Measurements from ENCODE around the gene BCL10. TPM values are rescaled to one million over a fixed set of nuclear protein-coding genes. Genes with fewer than 3 reads are reported as not detected.

The BCL10 gene
- total and polyA plus RNA-seq, 3 donors from 2014 or later: 16.5 to 21.2 (median 16.8) TPM

GRCh38 chr1:85306236-85306635 is 29.8 kb upstream of the BCL10 start:
- H3K4me1 ChIP-seq: no peaks in the 10 kb centered on the region
- H3K4me3 ChIP-seq: no peak overlapping the region
- no peaks in the 10 kb centered on the region for H3K27me3 ChIP-seq
- H3K9me3 ChIP-seq: no peaks in the 10 kb centered on the region
- TF ChIP-seq CTCF (IDR thresholded peaks at IDR 0.05): no peak
- TF ChIP-seq POLR2A (IDR thresholded peaks at IDR 0.05): no peak
- intact Hi-C loops (cut with DNase I; ENCODE audit: low total_unique reads): no loop called here
- 88 to 96% methylated on average over 4 of the region's 4 CpGs for WGBS, 2 donors
- no peaks in the 10 kb centered on the region for H3K36me3 ChIP-seq (ENCODE audit: low read depth, missing control alignments)
- H3K27ac ChIP-seq: no peak overlapping the region
- DNase-seq: no peak

DNA sequence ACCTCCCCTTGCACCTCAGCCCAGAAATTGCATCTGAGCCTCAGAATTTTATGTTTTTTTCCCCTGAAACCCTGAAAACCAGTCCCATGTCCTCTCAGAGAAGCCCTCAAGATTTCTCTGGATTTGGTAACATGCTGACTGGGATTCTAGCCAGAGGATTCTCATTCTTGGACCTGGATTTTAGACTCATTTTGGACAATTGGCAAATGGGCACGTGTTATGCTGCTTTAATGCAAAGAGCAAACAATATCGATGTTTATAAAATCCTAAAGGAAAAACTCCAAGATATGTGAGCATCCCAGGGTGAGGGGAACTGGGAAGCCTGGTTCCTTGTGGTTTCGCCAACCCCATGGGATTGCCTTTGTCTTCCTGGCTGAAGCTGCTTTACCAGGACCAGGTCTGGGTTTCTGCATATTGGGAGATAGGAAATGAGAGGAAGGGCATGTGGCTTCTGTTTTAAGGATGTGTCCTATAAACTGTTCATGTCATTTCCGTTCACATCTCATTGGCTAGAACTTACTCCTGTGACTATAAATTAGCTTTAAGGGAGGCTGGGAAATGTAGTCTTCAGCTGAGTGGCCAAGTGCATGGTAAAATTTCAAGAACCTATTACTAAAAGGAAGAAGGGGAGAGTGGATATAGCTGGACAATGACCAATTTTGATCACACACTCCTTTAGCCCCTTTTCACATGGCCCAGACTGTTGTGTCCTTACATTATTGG is 27.2 kb upstream of the BCL10 start:
- H3K4me3 ChIP-seq: no peak overlapping the region
- DNase-seq: no peak
- intact Hi-C loops (cut with DNase I; ENCODE audit: low total_unique reads): no loop called here
- H3K36me3 ChIP-seq (ENCODE audit: low read depth, missing control alignments): no peaks in the 10 kb centered on the region
- TF ChIP-seq POLR2A (IDR thresholded peaks at IDR 0.05): no peak
- TF ChIP-seq CTCF (IDR thresholded peaks at IDR 0.05): no peak
- no peaks in the 10 kb centered on the region for H3K27me3 ChIP-seq
- no peak overlapping the region for H3K27ac ChIP-seq
- WGBS, 2 donors: 91 to 94% methylated on average over 4 of the region's 4 CpGs
- no peaks in the 10 kb centered on the region for H3K4me1 ChIP-seq
- no peaks in the 10 kb centered on the region for H3K9me3 ChIP-seq

GRCh38 chr1:85300140-85300539 is 23.7 kb upstream of the BCL10 start:
- Histone ChIP-seq H3K27ac (no peak overlapping the region), H3K4me3 (no peak overlapping the region), H3K9me3 (no peaks in the 10 kb centered on the region), H3K36me3 (ENCODE audit: low read depth, missing control alignments) (no peaks in the 10 kb centered on the region), H3K4me1 (no peaks in the 10 kb centered on the region), H3K27me3 (no peaks in the 10 kb centered on the region)
- DNase-seq: no peak
- intact Hi-C loops (cut with DNase I; ENCODE audit: low total_unique reads): no loop called here
- no peak for TF ChIP-seq POLR2A (IDR thresholded peaks at IDR 0.05)
- no peak for TF ChIP-seq CTCF (IDR thresholded peaks at IDR 0.05)
- 62 to 79% methylated on average over 3 of the region's 3 CpGs for WGBS, 2 donors

DNA sequence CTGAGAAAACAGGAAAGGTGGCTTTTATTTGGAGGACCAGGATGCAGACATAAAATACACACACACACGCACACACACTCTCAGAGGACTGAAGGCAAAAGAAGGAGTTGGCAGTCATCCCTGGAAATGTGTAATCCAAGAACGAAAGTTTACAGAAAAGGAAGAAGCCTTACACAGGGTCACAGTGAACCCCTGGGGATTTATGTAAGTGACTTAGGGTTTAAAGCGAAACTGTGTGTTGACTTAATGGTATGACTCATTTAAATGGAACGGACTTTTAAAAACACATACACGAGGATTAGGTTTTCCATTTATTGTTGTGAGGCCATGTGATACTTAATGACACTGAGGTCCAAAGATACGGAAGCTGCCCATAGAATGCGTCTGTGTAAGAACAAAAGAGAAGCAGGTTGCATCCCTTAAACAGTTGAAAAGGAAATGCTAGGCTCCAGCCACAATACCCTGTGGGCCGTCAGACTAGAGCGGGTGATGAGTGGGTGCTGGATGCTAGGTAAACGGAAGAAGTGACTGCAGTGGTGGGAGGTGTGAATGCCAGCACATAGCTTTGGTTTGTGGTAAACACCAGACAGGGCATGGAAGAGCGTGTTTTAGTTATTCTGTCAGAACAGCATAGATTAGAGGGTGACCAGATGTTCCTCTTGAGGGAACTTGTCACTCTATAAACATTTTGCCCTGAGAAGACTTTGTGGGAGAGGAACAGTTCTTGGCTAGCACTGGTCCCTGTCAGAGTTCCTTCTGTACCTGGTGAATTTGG is 21.6 kb upstream of the BCL10 start:
- no peaks in the 10 kb centered on the region for H3K27me3 ChIP-seq
- intact Hi-C loops (cut with DNase I; ENCODE audit: low total_unique reads): no loop called here
- 59 to 70% methylated on average over 11 of the region's 11 CpGs for WGBS, 2 donors
- H3K4me3 ChIP-seq: no peak overlapping the region
- TF ChIP-seq POLR2A (IDR thresholded peaks at IDR 0.05) (no peak), CTCF (IDR thresholded peaks at IDR 0.05) (no peak)
- no peaks in the 10 kb centered on the region for H3K36me3 ChIP-seq (ENCODE audit: low read depth, missing control alignments)
- no peak overlapping the region for H3K27ac ChIP-seq
- DNase-seq: no peak
- no peaks in the 10 kb centered on the region for H3K9me3 ChIP-seq
- no peaks in the 10 kb centered on the region for H3K4me1 ChIP-seq
